G401.6 (cell line): ENCODE measurements around the gene TSC2.
"Not testable (repeated sequence)": the region's sequence is repeated elsewhere in the genome, so short reads cannot be mapped to it uniquely, and the experiment has no call there.

ENCODE experiments used
- FAIRE-seq: peaks from 2 replicates; lab custom pipeline; 2012; peaks lifted over from hg19 to GRCh38; lab: Jason Lieb, UNC

TSC2 gene

GRCh38 chr16:2086812-2087747, 39.3 kb downstream of the TSC2 start:
- no peak for FAIRE-seq

DNA sequence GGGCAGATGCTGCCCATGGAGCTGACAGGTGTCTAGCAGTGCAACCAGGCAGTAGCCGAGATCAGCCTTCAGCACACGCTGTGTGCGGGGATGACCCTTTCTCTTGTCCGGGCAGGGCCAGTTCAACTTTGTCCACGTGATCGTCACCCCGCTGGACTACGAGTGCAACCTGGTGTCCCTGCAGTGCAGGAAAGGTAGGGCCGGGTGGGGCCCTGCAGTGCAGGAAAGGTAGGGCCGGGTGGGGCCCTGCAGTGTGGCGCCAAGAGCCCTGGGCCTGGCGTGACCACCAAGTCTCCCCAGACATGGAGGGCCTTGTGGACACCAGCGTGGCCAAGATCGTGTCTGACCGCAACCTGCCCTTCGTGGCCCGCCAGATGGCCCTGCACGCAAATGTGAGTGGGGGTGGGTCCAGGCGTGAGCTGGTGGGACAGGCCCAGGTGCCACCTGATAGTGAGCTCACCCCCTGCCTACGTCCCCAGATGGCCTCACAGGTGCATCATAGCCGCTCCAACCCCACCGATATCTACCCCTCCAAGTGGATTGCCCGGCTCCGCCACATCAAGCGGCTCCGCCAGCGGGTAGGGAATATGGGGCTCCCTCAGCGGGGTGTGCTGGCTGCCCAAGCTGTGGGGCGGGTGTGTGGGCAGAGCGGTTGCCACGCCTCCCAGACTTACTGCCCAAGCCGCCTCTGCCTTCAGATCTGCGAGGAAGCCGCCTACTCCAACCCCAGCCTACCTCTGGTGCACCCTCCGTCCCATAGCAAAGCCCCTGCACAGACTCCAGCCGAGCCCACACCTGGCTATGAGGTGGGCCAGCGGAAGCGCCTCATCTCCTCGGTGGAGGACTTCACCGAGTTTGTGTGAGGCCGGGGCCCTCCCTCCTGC, 40.2 kb downstream of the TSC2 start:
- no peak for FAIRE-seq

GRCh38 chr16:2088759-2089358, 41.1 kb downstream of the TSC2 start:
- FAIRE-seq, result no peak

- FAIRE-seq, result no peak
These were observed 42.1 kb downstream of the TSC2 start for GRCh38 chr16:2089706-2090480.

GRCh38 chr16:2090481-2090776, 42.6 kb downstream of the TSC2 start:
- FAIRE-seq, result no peak

GRCh38 chr16:2090777-2091546, 43.2 kb downstream of the TSC2 start:
- no peak for FAIRE-seq

GRCh38 chr16:2091547-2092255, 43.9 kb downstream of the TSC2 start:
- FAIRE-seq, result no peak

GRCh38 chr16:2092256-2092620, 44.5 kb downstream of the TSC2 start:
- FAIRE-seq, result no peak

- no peak for FAIRE-seq
These were observed 45.1 kb downstream of the TSC2 start for GRCh38 chr16:2092866-2093265.

- no peak for FAIRE-seq
These were observed 46.0 kb downstream of the TSC2 start for GRCh38 chr16:2093793-2094192.

- no peak for FAIRE-seq
These were observed 47.6 kb downstream of the TSC2 start for GRCh38 chr16:2095315-2095853.

GRCh38 chr16:2095918-2096582, 48.3 kb downstream of the TSC2 start:
- no peak for FAIRE-seq

GRCh38 chr16:2096853-2097595, 49.2 kb downstream of the TSC2 start:
- FAIRE-seq, result no peak

GRCh38 chr16:2097689-2098088, 49.9 kb downstream of the TSC2 start:
- not testable (repeated sequence) for FAIRE-seq

- FAIRE-seq, result not testable (repeated sequence)
These were observed 53.8 kb downstream of the TSC2 start for GRCh38 chr16:2101581-2101980.

DNA sequence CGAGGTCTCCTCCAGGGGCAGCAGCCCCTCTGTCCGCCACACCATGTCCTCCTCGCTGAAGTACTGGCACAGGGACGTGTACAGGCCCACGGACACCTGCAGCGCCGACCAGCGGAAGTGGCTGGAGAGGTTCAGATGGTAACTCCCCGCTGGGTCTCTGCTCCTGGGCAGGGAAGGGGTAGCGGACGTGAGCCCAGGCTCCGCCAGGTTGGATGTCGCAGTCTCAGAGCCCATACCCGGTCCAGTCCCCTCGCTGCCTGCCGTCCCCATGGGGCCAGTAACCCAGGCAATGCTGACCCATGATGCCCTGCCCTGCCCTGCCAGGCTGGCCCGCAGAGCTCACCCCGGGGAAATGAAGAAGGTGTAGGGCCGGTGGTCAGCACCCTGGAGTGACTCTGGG, 54.7 kb downstream of the TSC2 start:
- FAIRE-seq, result no peak

DNA sequence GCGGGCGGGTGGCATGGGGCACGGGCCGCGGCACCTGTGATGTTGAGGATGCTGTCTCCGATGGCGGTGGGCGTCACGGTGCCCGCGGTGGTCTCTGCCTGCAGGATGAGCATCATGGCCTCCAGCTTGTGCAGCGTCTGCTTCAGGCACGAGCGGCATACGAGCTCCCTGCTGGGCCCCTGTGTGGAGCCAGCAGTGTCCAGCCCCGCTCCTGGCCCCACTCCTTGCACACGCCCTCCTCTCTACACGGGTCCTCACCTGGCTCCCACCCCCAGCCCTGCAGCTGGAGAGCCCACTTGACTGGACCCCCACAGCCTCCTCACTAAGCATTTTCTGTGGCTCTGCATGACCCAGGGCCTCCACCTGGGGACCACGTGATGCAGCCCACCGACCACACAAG, 56.7 kb downstream of the TSC2 start:
- FAIRE-seq, result not testable (repeated sequence)

DNA sequence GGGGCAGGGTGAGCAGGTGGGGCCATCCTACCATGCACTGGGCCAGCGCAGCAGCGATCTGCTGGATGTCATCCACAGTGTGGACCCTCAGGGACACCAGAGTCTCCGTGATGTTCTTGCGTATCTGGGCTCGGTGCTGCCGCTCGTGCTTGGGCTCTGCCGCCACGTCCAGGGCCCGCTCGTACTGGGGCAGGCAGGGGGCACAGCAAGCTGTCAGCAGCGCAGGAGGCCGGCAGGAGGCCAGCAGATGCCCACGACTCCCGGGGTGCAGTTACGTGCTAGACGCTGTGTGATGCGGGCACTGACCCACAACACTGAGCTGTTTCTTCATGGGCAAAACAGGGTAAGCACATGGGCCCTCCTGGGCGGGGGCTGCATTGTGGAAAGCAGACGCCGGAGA, 57.5 kb downstream of the TSC2 start:
- FAIRE-seq, result not testable (repeated sequence)

DNA sequence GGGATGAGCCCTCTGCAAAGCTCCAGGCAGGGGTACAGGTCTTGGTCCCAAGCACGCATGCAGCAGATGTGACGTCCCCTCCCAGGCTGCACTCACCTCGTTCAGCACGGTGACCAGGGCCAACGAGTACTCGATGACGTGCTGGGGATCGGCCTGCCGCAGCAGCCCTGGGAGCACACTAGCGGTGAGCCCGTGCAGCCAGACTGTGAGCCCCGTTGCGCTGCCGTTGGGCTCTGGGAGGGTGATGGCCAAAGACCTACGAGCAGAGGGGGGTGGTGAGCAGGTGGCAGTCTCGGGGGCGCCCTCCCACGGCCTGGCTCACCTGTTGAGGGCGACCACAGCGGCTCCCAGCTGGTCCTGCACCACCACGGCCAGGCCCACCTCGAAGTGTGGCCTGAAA, 58.0 kb downstream of the TSC2 start:
- FAIRE-seq, result not testable (repeated sequence)
